HepG2 (cell line): ENCODE results near the gene CHRNB1. TPM values are rescaled to one million over a fixed set of nuclear protein-coding genes. Genes with fewer than 3 reads are reported as not detected.

Experiments
- CCDC6 ChIP-seq: sonication (generic); formaldehyde crosslinking; IDR thresholded peaks from 2 replicates; pipeline ENCODE4 v1.8.1; 2022; ENCODE audit warnings: mild to moderate bottlenecking, missing genetic modification reagents, moderate library complexity
- CHD2 ChIP-seq: IDR thresholded peaks from 2 replicates; pipeline ENCODE4 v1.6.1; 2011; ENCODE audit warnings: low read depth, low read length, improper control_type of control experiment
- DR1 ChIP-seq: sonication (generic); formaldehyde crosslinking; IDR thresholded peaks from 2 replicates; pipeline ENCODE4 v1.8.0; 2021; ENCODE audit warnings: mild to moderate bottlenecking, missing genetic modification reagents, inconsistent platforms
- GABPB1 ChIP-seq: IDR thresholded peaks from 2 replicates; pipeline ENCODE4 v1.6.1; 2016; ENCODE audit warnings: mild to moderate bottlenecking, missing genetic modification reagents, moderate library complexity, missing compliant biosample characterization
- IKZF5 ChIP-seq: IDR thresholded peaks from 2 replicates; pipeline ENCODE4 v1.6.1; 2018; ENCODE audit warnings: missing genetic modification reagents, mild to moderate bottlenecking, missing compliant biosample characterization
- MED1 ChIP-seq: sonication (generic); formaldehyde crosslinking; IDR thresholded peaks from 2 replicates; pipeline ENCODE4 v1.4.0; 2020; ENCODE audit warnings: missing genetic modification reagents
- MED13 ChIP-seq: sonication (generic); formaldehyde crosslinking; IDR thresholded peaks from 2 replicates; pipeline ENCODE4 v1.5.0; 2020; ENCODE audit warnings: missing genetic modification reagents
- NAIF1 ChIP-seq: sonication (generic); formaldehyde crosslinking; IDR thresholded peaks from 2 replicates; pipeline ENCODE4 v1.5.0; 2020; ENCODE audit warnings: mild to moderate bottlenecking, missing genetic modification reagents, borderline replicate concordance
- TAF1 ChIP-seq: sonication (generic); formaldehyde crosslinking; IDR thresholded peaks from 2 replicates; pipeline ENCODE4 v1.4.0; 2020; ENCODE audit warnings: missing genetic modification reagents
- TFDP1 ChIP-seq: IDR thresholded peaks from 2 replicates; pipeline ENCODE4 v1.6.1; 2016; ENCODE audit warnings: missing compliant biosample characterization, missing genetic modification reagents, borderline replicate concordance
- ZNF142 ChIP-seq: sonication (generic); formaldehyde crosslinking; IDR thresholded peaks from 2 replicates; pipeline ENCODE4 v1.4.0; 2020; ENCODE audit warnings: missing genetic modification reagents
- ZNF343 ChIP-seq: sonication (generic); formaldehyde crosslinking; IDR thresholded peaks from 2 replicates; pipeline ENCODE4 v1.4.0; 2020; ENCODE audit warnings: mild to moderate bottlenecking, missing genetic modification reagents
- ZNF574 ChIP-seq: sonication (generic); formaldehyde crosslinking; IDR thresholded peaks from 2 replicates; pipeline ENCODE4 v1.4.0; 2020; ENCODE audit warnings: missing genetic modification reagents
- ZNF780A ChIP-seq: sonication (generic); formaldehyde crosslinking; IDR thresholded peaks from 2 replicates; pipeline ENCODE4 v1.8.0; 2022; ENCODE audit warnings: mild to moderate bottlenecking, missing genetic modification reagents, moderate library complexity
- ZNF790 ChIP-seq: sonication (generic); formaldehyde crosslinking; IDR thresholded peaks from 2 replicates; pipeline ENCODE4 v1.8.0; 2022; ENCODE audit warnings: missing genetic modification reagents, mild to moderate bottlenecking, borderline replicate concordance
- ZNF816 ChIP-seq: sonication (generic); formaldehyde crosslinking; IDR thresholded peaks from 2 replicates; pipeline ENCODE4 v1.8.0; 2022; ENCODE audit warnings: missing genetic modification reagents, mild to moderate bottlenecking, borderline replicate concordance
- polyA plus RNA-seq, 8 experiments: library from polyadenylated mRNA; depleted of rRNA in 3 of 8; stranded (reverse) in 7 of 8; unstranded in 1 of 8; fragments of >200 nt; fragmentation: Illumina TruSeq in 4 of 8; extraction: Trizol in 4 of 8; gene quantifications; 2 replicates each; pipeline versions ENCODE4 v1.2.1 to v1.2.3, GENCODE V29; 2011 to 2016; ENCODE audit warnings: low read depth in 4 of 8, missing spikeins in 1 of 8, mixed read lengths in 1 of 8; ENCODE audit not compliant: insufficient read depth in 1 of 8
- total RNA-seq, 5 experiments: library from RNA; depleted of rRNA; stranded (reverse); fragments of >200 nt; fragmentation: Illumina TruSeq; extraction: Trizol; gene quantifications; 2 replicates each; pipeline ENCODE4 v1.2.3, GENCODE V29; 2016; ENCODE audit warnings: low read depth in 1 of 5

Gene CHRNB1
- total and polyA plus RNA-seq, 2 of the 13 experiments (the other 11 are each of a cell fraction or from before 2014, with no cell fraction given) = 5.4 to 33.7 TPM

GRCh38 chr17:7403977-7404736 lies 40.7 kb upstream of the CHRNB1 start, which contains the start of gene TMEM256 (continued):
- TF ChIP-seq ZNF142 (CRISPR knock-in tag) (no peak), MED1 (CRISPR knock-in tag) (peak; percentile 51; the same call in 1 of the 2 replicates), ZNF790 (CRISPR knock-in tag) (0 out of 2 replicates have a peak, but pooled peaks have one; percentile 41), ZNF574 (CRISPR knock-in tag) (peak; percentile 41; the same call in 1 of the 2 replicates), GABPB1 (CRISPR knock-in tag) (peak; percentile 65), MED13 (CRISPR knock-in tag) (0 out of 2 replicates have a peak, but pooled peaks have one; percentile 65), CCDC6 (CRISPR knock-in tag) (peak; percentile 53; the same call in 1 of the 2 replicates), ZNF816 (CRISPR knock-in tag) (no peak), IKZF5 (0 out of 2 replicates have a peak, but pooled peaks have one; percentile 41), CHD2 (peak; percentile 85), ZNF780A (CRISPR knock-in tag) (no peak), NAIF1 (CRISPR knock-in tag) (0 out of 2 replicates have a peak, but pooled peaks have one; percentile 5), DR1 (CRISPR knock-in tag) (peak; percentile 88), TAF1 (peak; percentile 92), ZNF343 (CRISPR knock-in tag) (no peak), TFDP1 (CRISPR knock-in tag) (peak; percentile 52; the same call in 1 of the 2 replicates)
